Measurements from ENCODE around the gene ADAMTSL4.

- TF ChIP-seq CTCF (IDR thresholded peaks at IDR 0.05 in 2 of 3, conservative IDR thresholded peaks at IDR 0.05 in 1 of 3; ENCODE audit: borderline replicate concordance in 1 of 3, insufficient read depth in 1 of 3, low read depth in 2 of 3, low read length in 2 of 3), result no peak
- no peak for TF ChIP-seq ZNF274 (IDR thresholded peaks at IDR 0.05; ENCODE audit: low read depth, low read length)
- TF ChIP-seq POLR2A (IDR thresholded peaks at IDR 0.05; ENCODE audit: borderline replicate concordance, extremely low read depth, insufficient read depth, insufficient read length), result no peak
These were observed 18.1 kb downstream of the ADAMTSL4 start for GRCh38 chr1:150567341-150567716.
